HL-60 (cell line): Measurements from ENCODE around the gene RTP2.

Experiments
- DNase-seq, 2 experiments: peaks; one replicate each; pipeline ENCODE4 v3.0.0-alpha.2; 2010 to 2020; ENCODE audit warnings: low read depth in 1 of 2, low spot score in 1 of 2
- H3K27ac ChIP-seq: fragments of 250-450 bp; sonication (Bioruptor Pico); replicated peaks from 2 replicates; pipeline ENCODE4 v1.5.1; 2020; ENCODE audit warnings: mild to moderate bottlenecking, moderate library complexity
- H3K27me3 ChIP-seq: fragments of 250-450 bp; sonication (Bioruptor Pico); 2 replicates; pipeline ENCODE4 v1.5.1; 2021; ENCODE audit warnings: mild to moderate bottlenecking, moderate library complexity; ENCODE audit not compliant: insufficient read depth, poor library complexity, severe bottlenecking
- H3K4me3 ChIP-seq: replicated peaks from 2 replicates; pipeline ENCODE4 v1.5.1; 2011; ENCODE audit warnings: mild to moderate bottlenecking, control low read depth, low read length; ENCODE audit not compliant: insufficient read depth
- CTCF ChIP-seq: IDR thresholded peaks from one replicate; pipeline ENCODE4 v1.5.1; 2011; ENCODE audit warnings: low read length, control low read depth, inconsistent platforms; ENCODE audit not compliant: insufficient read depth
- GABPA ChIP-seq: IDR thresholded peaks from 2 replicates; pipeline ENCODE4 v1.6.1; 2012; ENCODE audit warnings: low read depth
- POLR2AphosphoS5 ChIP-seq: IDR thresholded peaks from 2 replicates; pipeline ENCODE4 v1.6.1; 2012; ENCODE audit warnings: low read depth
- SPI1 ChIP-seq: IDR thresholded peaks from 2 replicates; pipeline ENCODE4 v1.6.1; 2012; ENCODE audit warnings: low read depth, mild to moderate bottlenecking, borderline replicate concordance
- TF ChIP-seq, protein P1 (sequence below): IDR thresholded peaks from 2 replicates; pipeline ENCODE4 v1.6.1; 2012; ENCODE audit warnings: low read depth; ENCODE audit not compliant: insufficient replicate concordance

Gene RTP2

DNA sequence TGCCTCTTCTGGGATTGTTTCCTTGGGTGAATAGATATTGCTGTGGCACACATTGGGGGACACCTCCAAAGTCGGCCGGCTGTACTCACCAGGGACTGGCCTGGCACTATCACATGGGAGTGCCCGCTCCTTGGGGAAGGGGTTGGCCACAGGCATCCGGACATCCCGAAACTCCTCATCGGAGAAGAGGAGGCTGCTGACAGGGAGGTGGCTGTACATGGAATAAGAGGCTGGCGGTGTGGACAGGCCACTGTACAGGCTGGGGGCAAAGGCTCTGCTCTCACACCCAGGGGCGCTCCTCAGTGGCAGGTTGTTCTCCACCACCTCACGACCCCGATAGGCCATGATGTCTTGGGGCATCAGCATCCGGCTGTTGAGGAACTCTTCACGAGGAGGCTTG is 27.2 kb upstream of the RTP2 start:
- H3K27ac ChIP-seq: no peak overlapping the region
- no peak for DNase-seq
- no peak overlapping the region for H3K4me3 ChIP-seq
- H3K27me3 ChIP-seq: no peaks in the 10 kb centered on the region
- TF ChIP-seq SPI1 (no peak), CTCF (no peak), GABPA (no peak), POLR2AphosphoS5 (no peak)
- TF ChIP-seq, protein P1, sequence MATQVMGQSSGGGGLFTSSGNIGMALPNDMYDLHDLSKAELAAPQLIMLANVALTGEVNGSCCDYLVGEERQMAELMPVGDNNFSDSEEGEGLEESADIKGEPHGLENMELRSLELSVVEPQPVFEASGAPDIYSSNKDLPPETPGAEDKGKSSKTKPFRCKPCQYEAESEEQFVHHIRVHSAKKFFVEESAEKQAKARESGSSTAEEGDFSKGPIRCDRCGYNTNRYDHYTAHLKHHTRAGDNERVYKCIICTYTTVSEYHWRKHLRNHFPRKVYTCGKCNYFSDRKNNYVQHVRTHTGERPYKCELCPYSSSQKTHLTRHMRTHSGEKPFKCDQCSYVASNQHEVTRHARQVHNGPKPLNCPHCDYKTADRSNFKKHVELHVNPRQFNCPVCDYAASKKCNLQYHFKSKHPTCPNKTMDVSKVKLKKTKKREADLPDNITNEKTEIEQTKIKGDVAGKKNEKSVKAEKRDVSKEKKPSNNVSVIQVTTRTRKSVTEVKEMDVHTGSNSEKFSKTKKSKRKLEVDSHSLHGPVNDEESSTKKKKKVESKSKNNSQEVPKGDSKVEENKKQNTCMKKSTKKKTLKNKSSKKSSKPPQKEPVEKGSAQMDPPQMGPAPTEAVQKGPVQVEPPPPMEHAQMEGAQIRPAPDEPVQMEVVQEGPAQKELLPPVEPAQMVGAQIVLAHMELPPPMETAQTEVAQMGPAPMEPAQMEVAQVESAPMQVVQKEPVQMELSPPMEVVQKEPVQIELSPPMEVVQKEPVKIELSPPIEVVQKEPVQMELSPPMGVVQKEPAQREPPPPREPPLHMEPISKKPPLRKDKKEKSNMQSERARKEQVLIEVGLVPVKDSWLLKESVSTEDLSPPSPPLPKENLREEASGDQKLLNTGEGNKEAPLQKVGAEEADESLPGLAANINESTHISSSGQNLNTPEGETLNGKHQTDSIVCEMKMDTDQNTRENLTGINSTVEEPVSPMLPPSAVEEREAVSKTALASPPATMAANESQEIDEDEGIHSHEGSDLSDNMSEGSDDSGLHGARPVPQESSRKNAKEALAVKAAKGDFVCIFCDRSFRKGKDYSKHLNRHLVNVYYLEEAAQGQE: no peak

- Histone ChIP-seq H3K27me3 (no peaks in the 10 kb centered on the region), H3K4me3 (no peak overlapping the region), H3K27ac (no peak overlapping the region)
- no peak for DNase-seq
- TF ChIP-seq GABPA: no peak
- TF ChIP-seq, protein P1: no peak
- no peak for TF ChIP-seq SPI1
- no peak for TF ChIP-seq CTCF
- no peak for TF ChIP-seq POLR2AphosphoS5
Measured at GRCh38 chr3:187728940-187729583, 26.7 kb upstream of the RTP2 start.

DNA sequence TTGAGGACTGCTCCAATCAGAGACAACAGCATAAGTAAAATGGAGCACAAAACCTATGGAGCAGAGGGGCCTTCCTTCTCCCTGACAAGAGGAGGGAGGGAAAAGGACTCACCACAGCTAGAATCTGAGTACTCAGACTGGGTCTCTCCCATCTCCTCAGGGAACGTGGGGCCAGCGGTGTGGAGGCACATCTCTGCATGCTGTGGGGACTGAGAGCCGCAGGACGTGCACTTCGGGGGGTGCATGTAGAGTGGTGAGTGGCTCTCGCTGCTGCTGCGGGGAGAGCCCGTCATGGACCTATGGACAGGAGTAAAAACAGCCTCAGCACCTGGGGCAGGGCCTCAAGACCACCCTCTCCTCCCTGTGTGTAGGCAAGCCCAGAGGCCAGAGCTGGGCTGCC is 25.9 kb upstream of the RTP2 start:
- Histone ChIP-seq H3K27me3 (no peaks in the 10 kb centered on the region), H3K27ac (no peak overlapping the region), H3K4me3 (no peak overlapping the region)
- no peak for DNase-seq
- TF ChIP-seq SPI1 (no peak), POLR2AphosphoS5 (no peak), GABPA (no peak), CTCF (no peak)
- TF ChIP-seq, protein P1: no peak
